Measurements from ENCODE around the gene ARHGAP24. TPM values are rescaled to one million over a fixed set of nuclear protein-coding genes. Genes with fewer than 3 reads are reported as not detected.

Gene ARHGAP24
- polyA plus RNA-seq, 2 of the 4 experiments (the other 2 are of a cell fraction) = 1.7 to 12.1 TPM

- TF ChIP-seq HOXB5 (CRISPR knock-in tag; IDR thresholded peaks at IDR 0.05) (no peak), RAD21 (conservative IDR thresholded peaks at IDR 0.05 in 1 of 2, IDR thresholded peaks at IDR 0.05 in 1 of 2) (no peak), EHF (CRISPR knock-in tag; IDR thresholded peaks at IDR 0.05) (no peak), HES2 (IDR thresholded peaks at IDR 0.05) (no peak)
Measured at GRCh38 chr4:85995361-85995760, 520.4 kb downstream of the ARHGAP24 start (continued).

GRCh38 chr4:86001591-86001990, 526.6 kb downstream of the ARHGAP24 start:
- Histone ChIP-seq H3K9me3 (no peaks in the 10 kb centered on the region), H3K4me1 (no peaks in the 10 kb centered on the region), H3K27ac (no peak overlapping the region), H3K4me3 (no peak overlapping the region), H3K4me2 (no peak overlapping the region)
- DNase-seq (ENCODE audit: low read depth in 1 of 2, low spot score in 1 of 2) (no peak), ATAC-seq (no peak), FAIRE-seq (no peak)
- ChIA-PET CTCF (no interaction called here), POLR2A (no interaction called here)
- 67% methylated on average over 2 of the region's 2 CpGs for WGBS (ENCODE audit: missing lambda C conversion rate)
- TF ChIP-seq RAD21 (conservative IDR thresholded peaks at IDR 0.05 in 1 of 2, IDR thresholded peaks at IDR 0.05 in 1 of 2) = no peak

GRCh38 chr4:86004030-86004429, 529.1 kb downstream of the ARHGAP24 start:
- WGBS (ENCODE audit: missing lambda C conversion rate) = 87% methylated on average over 2 of the region's 2 CpGs
- Histone ChIP-seq H3K9me3 (no peaks in the 10 kb centered on the region), H3K4me1 (no peaks in the 10 kb centered on the region), H3K4me3 (no peak overlapping the region), H3K4me2 (no peak overlapping the region), H3K27ac (no peak overlapping the region)
- ATAC-seq (no peak), FAIRE-seq (no peak), DNase-seq (ENCODE audit: low read depth in 1 of 2, low spot score in 1 of 2) (no peak)
- TF ChIP-seq RARB (CRISPR knock-in tag; IDR thresholded peaks at IDR 0.05) (no peak), TFCP2L1 (CRISPR knock-in tag; IDR thresholded peaks at IDR 0.05) (no peak), FOXS1 (CRISPR knock-in tag; IDR thresholded peaks at IDR 0.05) (no peak), KDM1A (IDR thresholded peaks at IDR 0.05; ENCODE audit: low read depth) (no peak), FOSB (CRISPR knock-in tag; IDR thresholded peaks at IDR 0.05) (no peak), POLR2AphosphoS2 (conservative IDR thresholded peaks at IDR 0.05; ENCODE audit: low read length) (no peak), FOSL2 (IDR thresholded peaks at IDR 0.05) (no peak), FOSL2 (CRISPR knock-in tag; IDR thresholded peaks at IDR 0.05) (no peak), SMC3 (IDR thresholded peaks at IDR 0.05) (no peak), JUNB (IDR thresholded peaks at IDR 0.05) (no peak), ZSCAN20 (CRISPR knock-in tag; IDR thresholded peaks at IDR 0.05) (no peak), NPAS2 (CRISPR knock-in tag; IDR thresholded peaks at IDR 0.05; ENCODE audit: borderline replicate concordance) (no peak), CBX2 (IDR thresholded peaks at IDR 0.05; ENCODE audit: borderline replicate concordance, low read depth) (no peak), RFX5 (IDR thresholded peaks at IDR 0.05) (no peak), HOXB5 (CRISPR knock-in tag; IDR thresholded peaks at IDR 0.05) (no peak)
- ChIA-PET POLR2A (no interaction called here), CTCF (no interaction called here)

GRCh38 chr4:86006057-86006456, 531.1 kb downstream of the ARHGAP24 start:
- ATAC-seq = no peak
- no peak for FAIRE-seq
- POLR2A ChIA-PET = no interaction called here
- Histone ChIP-seq H3K4me1 (0 out of 3 replicates have a peak, but pooled peaks cover under 1% of the 10 kb centered on the region), H3K4me3 (no peak overlapping the region), H3K9me3 (no peaks in the 10 kb centered on the region), H3K4me2 (no peak overlapping the region), H3K27ac (no peak overlapping the region)
- TF ChIP-seq CHD4 (IDR thresholded peaks at IDR 0.05; ENCODE audit: borderline replicate concordance) (no peak), CTCF (IDR thresholded peaks at IDR 0.05) (no peak), TP53 (CRISPR knock-in tag; IDR thresholded peaks at IDR 0.05) (no peak)
- CTCF ChIA-PET = no interaction called here
- no peak for DNase-seq (ENCODE audit: low read depth in 1 of 2, low spot score in 1 of 2)

All from A549 (cell line).